Fibroblast of lung (primary cell): Measurements from ENCODE around the gene ZFPL1. TPM values are rescaled to one million over a fixed set of nuclear protein-coding genes. Genes with fewer than 3 reads are reported as not detected.

Experiments
- DNase-seq, 2 donors: peaks; one replicate each; pipeline versions ENCODE4 v3.0.0 to v3.0.0-alpha.2; 2010; ENCODE audit warnings: low read depth in 2 of 2
- H2AFZ ChIP-seq: 2 replicates; pipeline ENCODE4 v1.5.1; 2012; ENCODE audit warnings: low read length, control low read depth, inconsistent platforms
- H3K27ac ChIP-seq: 2 replicates; pipeline ENCODE4 v1.5.1; 2011; ENCODE audit warnings: low read length, control low read depth; ENCODE audit not compliant: insufficient read depth
- H3K27me3 ChIP-seq: 2 replicates; pipeline ENCODE4 v1.5.1; 2011; ENCODE audit warnings: mild to moderate bottlenecking, low read length; ENCODE audit not compliant: control insufficient read depth, insufficient read depth
- H3K36me3 ChIP-seq: 2 replicates; pipeline ENCODE4 v1.5.1; 2011; ENCODE audit warnings: low read length; ENCODE audit not compliant: control insufficient read depth, insufficient read depth
- H3K4me1 ChIP-seq: 2 replicates; pipeline ENCODE4 v1.5.1; 2011; ENCODE audit warnings: low read length; ENCODE audit not compliant: control insufficient read depth, insufficient read depth; ENCODE audit errors: extremely low read depth
- H3K4me2 ChIP-seq: 2 replicates; pipeline ENCODE4 v1.5.1; 2011; ENCODE audit warnings: low read length, control low read depth; ENCODE audit not compliant: insufficient read depth; ENCODE audit errors: extremely low read depth
- H3K4me3 ChIP-seq, 4 experiments: fragments of 200-600 bp in 1 of 4; sonication (generic) in 1 of 4; replicated peaks in 1 of 4; 2 replicates each; pipeline ENCODE4 v1.5.1; 2011 to 2016; ENCODE audit warnings: low read length in 4 of 4, low read depth in 3 of 4, mild to moderate bottlenecking in 3 of 4, control low read depth in 2 of 4, inconsistent platforms in 1 of 4, mixed read lengths in 1 of 4; ENCODE audit not compliant: insufficient read depth in 1 of 4; ENCODE audit errors: control extremely low read depth in 1 of 4
- H3K79me2 ChIP-seq: 2 replicates; pipeline ENCODE4 v1.5.1; 2012; ENCODE audit warnings: mild to moderate bottlenecking, low read length, inconsistent platforms; ENCODE audit not compliant: control insufficient read depth, insufficient read depth
- H3K9ac ChIP-seq: 2 replicates; pipeline ENCODE4 v1.5.1; 2011; ENCODE audit warnings: mild to moderate bottlenecking, low read length, control low read depth; ENCODE audit not compliant: insufficient read depth
- H3K9me3 ChIP-seq: 2 replicates; pipeline ENCODE4 v1.5.1; 2012; ENCODE audit warnings: low read depth, low read length; ENCODE audit not compliant: control insufficient read depth, insufficient read depth
- H4K20me1 ChIP-seq: 2 replicates; pipeline ENCODE4 v1.5.1; 2011; ENCODE audit warnings: low read length; ENCODE audit not compliant: control insufficient read depth, insufficient read depth; ENCODE audit errors: extremely low read depth
- EZH2 ChIP-seq: IDR thresholded peaks from 2 replicates; pipeline ENCODE4 v1.5.1; 2012; ENCODE audit warnings: low read length, control low read depth, mild to moderate bottlenecking; ENCODE audit errors: missing control alignments
- polyA plus RNA-seq, 2 donors: library from polyadenylated mRNA; depleted of rRNA in 1 of 2; stranded (reverse) in 1 of 2; unstranded in 1 of 2; fragments of >200 nt; gene quantifications; 2 replicates each; pipeline ENCODE4 v1.2.1, GENCODE V29; 2011 to 2012; ENCODE audit warnings: missing spikeins in 1 of 2
- total RNA-seq: library from RNA; depleted of rRNA; stranded (reverse); fragments of >200 nt; gene quantifications from 2 replicates; pipeline ENCODE4 v1.2.1, GENCODE V29; 2014
- TF ChIP-seq, protein P1 (sequence below), 2 donors: IDR thresholded peaks in 1 of 2; conservative IDR thresholded peaks in 1 of 2; 1 replicate in 1 of 2; 2 replicates in 1 of 2; pipeline ENCODE4 v1.5.1; 2011 to 2012; ENCODE audit warnings: low read length in 2 of 2, control low read depth in 1 of 2, inconsistent platforms in 1 of 2, low read depth in 1 of 2, mild to moderate bottlenecking in 1 of 2

ZFPL1 gene
- total and polyA plus RNA-seq, 2 donors (not counting 1 experiment from before 2014, with no cell fraction given) = 30.8 to 36.0 TPM

DNA sequence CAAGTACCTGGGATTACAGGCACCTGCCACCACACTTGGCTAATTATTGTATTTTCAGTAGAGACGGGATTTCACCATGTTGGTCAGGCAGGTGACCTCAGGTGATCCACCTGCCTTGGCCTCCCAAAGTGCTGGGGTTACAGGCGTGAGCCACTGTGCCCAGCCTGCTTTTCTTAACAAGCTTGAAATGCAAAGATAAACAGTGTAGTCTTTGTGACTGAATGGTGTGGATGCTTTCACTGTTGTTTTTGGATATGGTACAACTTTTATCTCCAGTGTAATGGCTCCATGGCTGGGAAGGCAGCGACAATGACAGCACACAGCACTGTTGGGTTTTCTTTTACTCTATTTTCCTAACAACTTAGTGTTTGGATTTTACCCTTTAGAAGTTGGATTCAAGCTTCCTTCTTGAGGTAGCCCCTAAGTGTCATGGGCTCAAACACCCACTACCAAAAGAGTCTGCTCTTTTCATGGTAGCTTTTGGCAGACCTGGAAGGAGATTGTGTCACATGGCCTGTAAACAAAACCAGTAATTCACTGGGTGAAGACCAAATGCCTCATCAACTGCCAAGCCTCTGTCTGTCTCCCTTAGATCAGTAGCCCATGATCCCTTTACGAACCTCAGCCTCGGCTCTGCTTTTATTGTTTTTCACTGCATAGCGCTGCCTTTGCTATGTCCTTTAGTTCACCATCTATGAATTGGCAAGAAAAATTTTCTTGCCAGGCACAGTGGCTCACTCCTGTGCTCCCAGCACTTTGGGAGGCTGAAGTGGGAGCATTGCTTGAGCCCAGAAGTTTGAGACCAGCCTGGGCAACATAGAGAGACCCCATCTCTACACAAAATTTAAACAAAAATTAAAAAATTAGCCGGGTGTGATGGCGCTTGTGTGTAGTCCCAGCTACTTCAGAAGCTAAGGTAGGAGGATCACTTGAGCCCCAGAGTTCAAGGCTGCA is 18.4 kb downstream of the ZFPL1 start:
- H3K4me2 ChIP-seq = no peak overlapping the region
- H3K27ac ChIP-seq = no peak overlapping the region
- H3K4me1 ChIP-seq = no peaks in the 10 kb centered on the region
- TF ChIP-seq EZH2 = no peak
- TF ChIP-seq, protein P1, sequence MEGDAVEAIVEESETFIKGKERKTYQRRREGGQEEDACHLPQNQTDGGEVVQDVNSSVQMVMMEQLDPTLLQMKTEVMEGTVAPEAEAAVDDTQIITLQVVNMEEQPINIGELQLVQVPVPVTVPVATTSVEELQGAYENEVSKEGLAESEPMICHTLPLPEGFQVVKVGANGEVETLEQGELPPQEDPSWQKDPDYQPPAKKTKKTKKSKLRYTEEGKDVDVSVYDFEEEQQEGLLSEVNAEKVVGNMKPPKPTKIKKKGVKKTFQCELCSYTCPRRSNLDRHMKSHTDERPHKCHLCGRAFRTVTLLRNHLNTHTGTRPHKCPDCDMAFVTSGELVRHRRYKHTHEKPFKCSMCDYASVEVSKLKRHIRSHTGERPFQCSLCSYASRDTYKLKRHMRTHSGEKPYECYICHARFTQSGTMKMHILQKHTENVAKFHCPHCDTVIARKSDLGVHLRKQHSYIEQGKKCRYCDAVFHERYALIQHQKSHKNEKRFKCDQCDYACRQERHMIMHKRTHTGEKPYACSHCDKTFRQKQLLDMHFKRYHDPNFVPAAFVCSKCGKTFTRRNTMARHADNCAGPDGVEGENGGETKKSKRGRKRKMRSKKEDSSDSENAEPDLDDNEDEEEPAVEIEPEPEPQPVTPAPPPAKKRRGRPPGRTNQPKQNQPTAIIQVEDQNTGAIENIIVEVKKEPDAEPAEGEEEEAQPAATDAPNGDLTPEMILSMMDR (conservative IDR thresholded peaks at IDR 0.05 in 1 of 2, IDR thresholded peaks at IDR 0.05 in 1 of 2; ENCODE audit: low read depth in 1 of 2, low read length in 2 of 2) = no peak
- H3K36me3 ChIP-seq = no peaks in the 10 kb centered on the region
- no peaks in the 10 kb centered on the region for H4K20me1 ChIP-seq
- DNase-seq = peak in 1 of 2 donors; percentile 33
- H3K4me3 ChIP-seq = no peak overlapping the region
- H2AFZ ChIP-seq = no peak overlapping the region
- H3K79me2 ChIP-seq = no peaks in the 10 kb centered on the region
- H3K9me3 ChIP-seq = no peaks in the 10 kb centered on the region
- no peaks in the 10 kb centered on the region for H3K27me3 ChIP-seq
- no peak overlapping the region for H3K9ac ChIP-seq

DNA sequence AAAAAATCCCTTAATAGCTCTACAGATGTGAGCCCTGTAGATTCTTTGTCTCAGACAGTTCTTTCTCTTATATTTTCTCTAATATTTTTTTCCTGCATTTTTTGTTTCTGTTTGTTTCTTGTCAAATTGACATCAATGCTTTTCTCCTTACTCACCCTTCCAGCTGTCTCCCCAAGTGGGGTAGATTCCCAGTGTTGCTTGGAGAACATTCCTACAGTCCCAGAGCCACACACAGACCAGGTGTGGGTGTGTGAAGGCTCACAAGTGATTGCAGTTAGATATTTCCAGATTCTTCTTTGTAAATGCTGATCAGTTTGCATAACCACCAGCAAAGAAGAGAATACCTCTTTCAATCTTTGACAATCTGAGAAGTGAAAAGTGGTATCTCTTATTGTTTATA is 19.5 kb downstream of the ZFPL1 start:
- H3K27me3 ChIP-seq = no peaks in the 10 kb centered on the region
- H3K79me2 ChIP-seq = no peaks in the 10 kb centered on the region
- H3K4me3 ChIP-seq = no peak overlapping the region
- TF ChIP-seq, protein P1 (conservative IDR thresholded peaks at IDR 0.05 in 1 of 2, IDR thresholded peaks at IDR 0.05 in 1 of 2; ENCODE audit: low read depth in 1 of 2, low read length in 2 of 2) = no peak
- TF ChIP-seq EZH2 = no peak
- H3K4me1 ChIP-seq = no peaks in the 10 kb centered on the region
- H3K27ac ChIP-seq = no peak overlapping the region
- no peaks in the 10 kb centered on the region for H4K20me1 ChIP-seq
- H3K9ac ChIP-seq = no peak overlapping the region
- no peak for DNase-seq
- H3K9me3 ChIP-seq = no peaks in the 10 kb centered on the region
- H3K36me3 ChIP-seq = peaks cover 2% of the 10 kb centered on the region
- H3K4me2 ChIP-seq = no peak overlapping the region
- H2AFZ ChIP-seq = no peak overlapping the region

DNA sequence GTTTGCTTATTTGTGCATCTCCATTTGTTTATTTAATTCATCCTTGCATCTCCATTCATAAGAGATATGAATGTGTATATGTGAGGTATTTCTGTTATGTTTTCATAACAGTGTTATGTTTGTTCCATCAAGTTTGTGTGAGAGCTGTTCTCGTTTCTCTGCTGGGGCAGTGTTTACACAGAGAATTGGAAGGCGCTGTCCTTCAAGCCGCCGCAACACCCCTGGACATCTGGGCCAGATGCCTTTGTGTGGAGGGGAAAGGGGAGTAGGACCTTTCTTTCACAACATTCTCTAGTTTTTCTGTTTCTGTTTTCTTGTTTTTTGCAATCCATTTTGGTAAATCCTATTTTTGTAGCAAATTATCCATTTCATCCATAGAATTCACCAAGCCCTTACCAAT is 20.6 kb downstream of the ZFPL1 start:
- Histone ChIP-seq H3K27me3 (no peaks in the 10 kb centered on the region), H3K36me3 (peaks cover 6% of the 10 kb centered on the region), H3K4me3 (no peak overlapping the region), H3K4me1 (no peaks in the 10 kb centered on the region), H3K27ac (no peak overlapping the region), H3K9ac (no peak overlapping the region), H4K20me1 (no peaks in the 10 kb centered on the region), H2AFZ (no peak overlapping the region), H3K4me2 (peak overlapping the region; percentile 2), H3K79me2 (no peaks in the 10 kb centered on the region), H3K9me3 (no peaks in the 10 kb centered on the region)
- peak in 1 of 2 donors; percentile 54 for DNase-seq
- no peak for TF ChIP-seq EZH2
- TF ChIP-seq, protein P1 (conservative IDR thresholded peaks at IDR 0.05 in 1 of 2, IDR thresholded peaks at IDR 0.05 in 1 of 2; ENCODE audit: low read depth in 1 of 2, low read length in 2 of 2) = no peak
